HG03064 (cell line): ENCODE results near the gene DSG4.

Source experiments
- ATAC-seq: cut with Tn5 transposase; IDR thresholded peaks from one replicate; pipeline ENCODE4 v1.9.1; 2021; ENCODE audit warnings: low read depth; ENCODE audit not compliant: unreplicated experiment

Gene DSG4

GRCh38 chr18:31409276-31409675 is 32.7 kb downstream of the DSG4 start:
- ATAC-seq = no peak

- ATAC-seq = no peak
Measured at GRCh38 chr18:31410716-31411483, 34.3 kb downstream of the DSG4 start.

DNA sequence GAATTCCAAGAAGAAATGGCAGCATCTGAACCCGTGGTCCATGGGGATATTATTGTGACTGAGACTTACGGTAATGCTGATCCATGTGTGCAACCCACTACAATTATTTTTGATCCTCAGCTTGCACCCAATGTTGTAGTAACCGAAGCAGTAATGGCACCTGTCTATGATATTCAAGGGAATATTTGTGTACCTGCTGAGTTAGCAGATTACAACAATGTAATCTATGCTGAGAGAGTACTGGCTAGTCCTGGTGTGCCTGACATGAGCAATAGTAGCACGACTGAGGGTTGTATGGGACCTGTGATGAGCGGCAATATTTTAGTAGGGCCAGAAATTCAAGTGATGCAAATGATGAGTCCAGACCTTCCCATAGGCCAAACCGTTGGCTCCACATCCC is 36.6 kb downstream of the DSG4 start:
- no peak for ATAC-seq

DNA sequence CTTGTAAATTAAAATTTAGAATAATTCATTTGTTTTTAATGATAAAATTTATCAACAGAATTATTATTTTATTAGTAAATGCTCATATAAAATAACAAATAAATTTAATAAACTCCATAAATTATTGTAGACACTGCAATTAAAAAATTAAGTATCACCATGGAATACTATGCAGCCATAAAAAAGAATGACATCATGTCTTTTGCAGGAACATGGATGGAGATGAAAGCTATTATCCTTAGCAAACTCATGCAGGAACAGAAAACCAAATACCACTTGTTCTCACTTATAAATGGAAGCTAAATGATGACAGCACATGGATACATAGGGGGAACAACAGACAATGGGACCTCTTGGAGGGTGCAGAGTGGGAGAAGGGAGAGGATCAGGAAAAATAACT is 41.3 kb downstream of the DSG4 start:
- ATAC-seq = no peak

DNA sequence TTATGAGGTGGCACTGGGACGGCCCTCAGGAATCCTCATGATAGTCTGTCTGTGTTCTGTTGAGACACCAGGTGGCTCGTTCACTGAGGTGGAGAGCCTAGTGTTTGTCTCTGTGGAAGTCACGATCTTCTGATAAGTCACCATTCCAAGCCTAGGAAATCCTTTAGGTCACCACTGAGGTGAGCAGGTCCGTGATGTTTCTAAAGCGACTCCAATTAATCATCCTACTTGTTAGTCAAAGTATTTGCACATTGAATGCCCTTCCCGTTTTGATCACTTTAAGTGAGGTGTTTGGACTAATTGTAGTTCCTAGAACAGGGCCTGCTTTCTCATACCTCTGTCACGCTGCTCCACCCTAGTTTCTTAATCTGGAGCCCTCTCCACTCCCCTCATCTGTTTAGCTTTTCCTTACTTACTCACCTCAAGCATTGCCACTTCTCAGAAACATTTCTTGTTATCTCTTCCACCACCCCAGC is 42.9 kb downstream of the DSG4 start:
- no peak for ATAC-seq

GRCh38 chr18:31420032-31420431 is 43.5 kb downstream of the DSG4 start:
- no peak for ATAC-seq

GRCh38 chr18:31420524-31420923 is 43.9 kb downstream of the DSG4 start:
- no peak for ATAC-seq

- ATAC-seq = no peak
Measured at GRCh38 chr18:31424383-31424988, 47.9 kb downstream of the DSG4 start.

DNA sequence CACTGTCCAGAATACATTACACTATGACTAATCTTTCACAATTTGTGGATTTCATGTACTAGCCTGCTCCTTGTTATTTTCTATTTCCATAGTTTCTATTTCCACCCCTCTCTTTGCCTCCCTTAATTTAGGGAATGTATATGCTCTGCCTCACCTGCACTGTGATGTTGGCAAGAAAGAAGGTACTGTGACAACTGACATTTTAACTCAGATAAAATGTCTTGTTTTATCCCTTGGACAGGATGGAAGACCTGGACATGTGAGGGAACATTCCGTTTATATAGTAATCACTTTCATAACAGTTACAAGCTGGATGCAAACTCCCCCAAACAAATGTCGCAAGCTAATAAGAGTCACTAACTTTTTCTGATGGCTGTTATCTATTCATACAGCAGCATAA is 49.4 kb downstream of the DSG4 start:
- no peak for ATAC-seq

DNA sequence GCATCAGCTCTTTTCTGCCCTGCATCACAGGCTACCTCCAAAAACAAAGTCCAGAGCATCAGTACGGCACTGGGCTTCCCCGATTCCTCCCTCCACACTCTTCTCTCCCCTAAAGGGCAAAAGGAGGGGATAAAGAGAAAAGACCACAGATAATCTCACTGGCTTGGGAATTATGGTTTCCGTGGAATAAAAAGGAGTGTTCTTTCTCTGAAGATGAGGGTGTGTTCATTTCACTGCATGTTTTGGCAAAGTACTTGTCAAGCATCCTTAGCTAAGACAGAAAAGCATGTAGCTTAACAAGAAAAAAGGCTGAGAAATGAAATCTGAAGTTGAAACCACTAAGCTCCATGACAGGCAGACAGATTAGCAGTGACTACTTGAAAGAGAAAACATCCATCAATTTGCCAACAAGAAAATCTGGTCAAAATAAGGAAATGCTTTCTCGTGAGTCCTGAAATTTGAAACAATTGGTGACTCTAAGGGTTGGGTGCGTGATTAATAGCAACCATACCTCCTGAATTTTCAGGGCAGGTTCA is 50.4 kb downstream of the DSG4 start:
- ATAC-seq = no peak

- no peak for ATAC-seq
Measured at GRCh38 chr18:31428211-31428610, 51.6 kb downstream of the DSG4 start.

- no peak for ATAC-seq
Measured at GRCh38 chr18:31429623-31430022, 53.0 kb downstream of the DSG4 start.

DNA sequence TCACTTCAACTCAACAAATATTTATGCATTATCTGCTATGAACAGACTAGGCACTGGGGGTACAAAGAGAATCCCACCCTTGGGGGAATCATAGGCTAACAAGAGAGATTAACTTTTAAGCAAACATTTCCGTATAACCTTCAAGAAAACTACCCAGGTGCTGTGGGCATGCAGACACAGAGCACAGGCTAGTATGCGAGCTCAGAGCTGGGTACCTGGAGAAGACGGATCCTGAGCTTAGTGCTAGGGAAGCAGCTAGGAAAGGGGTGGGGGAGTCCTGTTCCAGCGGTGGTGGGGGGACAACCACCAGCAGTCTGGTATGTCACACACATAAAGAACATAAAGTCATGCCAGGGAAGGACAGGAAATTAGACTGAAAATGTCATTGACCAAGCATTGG is 53.5 kb downstream of the DSG4 start:
- no peak for ATAC-seq

- no peak for ATAC-seq
Measured at GRCh38 chr18:31430554-31430953, 54.0 kb downstream of the DSG4 start.

DNA sequence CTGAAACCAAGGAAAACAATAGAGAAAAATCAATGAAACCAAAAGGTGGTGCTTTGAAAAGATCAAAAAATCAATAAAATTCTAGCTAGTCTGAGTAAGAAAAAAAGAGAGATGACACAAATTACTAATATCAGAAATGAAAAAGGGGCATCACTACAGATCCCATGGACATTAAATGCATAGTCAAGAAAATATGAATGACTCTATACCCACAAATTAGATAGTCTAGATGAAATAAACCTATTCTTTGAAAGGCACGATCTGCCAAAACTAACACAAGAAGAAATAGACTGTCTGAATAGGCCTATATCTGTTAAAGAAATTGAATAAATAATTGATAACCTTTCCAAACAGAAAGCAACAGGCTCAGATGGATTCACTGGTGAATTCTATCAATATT is 55.7 kb downstream of the DSG4 start:
- no peak for ATAC-seq

DNA sequence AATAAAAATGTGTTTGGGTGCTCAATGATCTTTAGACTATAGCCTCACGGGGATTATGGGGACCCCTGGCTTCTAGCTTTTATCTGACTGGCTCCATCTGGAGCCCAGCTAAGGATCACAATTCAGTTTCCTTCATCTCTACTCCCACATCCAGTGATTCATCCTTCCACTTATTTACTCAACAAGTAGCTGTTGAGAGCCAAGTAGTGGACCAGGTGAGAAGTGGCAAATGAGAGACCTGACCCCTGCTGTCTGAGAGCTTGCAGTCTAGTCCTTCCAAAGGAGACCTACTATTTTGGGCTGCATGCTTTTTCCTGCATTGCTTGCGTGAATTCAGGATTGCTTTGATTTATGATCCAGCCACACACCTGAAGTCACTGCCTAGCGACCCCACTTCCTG is 60.2 kb downstream of the DSG4 start:
- ATAC-seq = no peak

DNA sequence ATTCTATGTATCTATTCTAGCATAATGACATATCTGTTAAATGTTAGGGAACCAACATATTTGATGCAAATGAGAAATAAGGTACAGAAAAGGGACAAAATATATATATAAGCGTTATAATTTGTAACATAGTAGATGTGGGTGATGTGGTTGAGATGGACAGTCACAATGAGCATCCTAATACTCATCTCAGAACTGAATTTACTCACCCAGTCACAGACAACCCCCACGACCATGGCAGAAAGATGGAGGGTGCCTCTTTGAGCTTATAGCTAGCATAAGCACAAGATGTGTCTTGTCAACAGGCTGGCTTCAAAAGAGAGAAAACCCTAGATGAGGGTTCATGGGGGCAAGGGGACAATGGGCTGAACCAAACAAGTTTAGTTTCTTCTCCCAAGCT is 61.8 kb downstream of the DSG4 start:
- ATAC-seq = no peak

GRCh38 chr18:31439807-31440325 is 63.3 kb downstream of the DSG4 start:
- no peak for ATAC-seq

GRCh38 chr18:31440787-31441186 is 64.2 kb downstream of the DSG4 start:
- ATAC-seq = no peak

DNA sequence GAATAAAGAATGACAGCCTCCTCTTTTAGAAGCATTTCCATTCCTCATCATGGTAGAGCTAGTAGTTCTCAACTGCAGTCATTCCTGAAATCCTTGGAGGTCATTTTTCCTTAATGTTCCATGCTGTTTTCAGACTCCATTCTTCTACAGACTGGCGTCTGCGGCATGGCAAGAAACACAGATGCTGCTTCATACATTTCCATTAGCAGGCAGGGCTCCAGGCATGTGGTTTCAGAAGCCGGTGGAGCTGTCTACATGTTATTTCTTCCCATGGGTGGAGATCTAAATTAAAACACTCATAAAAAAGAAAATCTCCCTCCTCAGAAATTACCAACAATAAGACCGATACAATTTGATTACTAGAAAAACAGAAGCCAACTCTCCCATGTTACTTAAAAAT is 64.9 kb downstream of the DSG4 start:
- ATAC-seq = no peak

GRCh38 chr18:31444142-31444541 is 67.6 kb downstream of the DSG4 start:
- no peak for ATAC-seq

DNA sequence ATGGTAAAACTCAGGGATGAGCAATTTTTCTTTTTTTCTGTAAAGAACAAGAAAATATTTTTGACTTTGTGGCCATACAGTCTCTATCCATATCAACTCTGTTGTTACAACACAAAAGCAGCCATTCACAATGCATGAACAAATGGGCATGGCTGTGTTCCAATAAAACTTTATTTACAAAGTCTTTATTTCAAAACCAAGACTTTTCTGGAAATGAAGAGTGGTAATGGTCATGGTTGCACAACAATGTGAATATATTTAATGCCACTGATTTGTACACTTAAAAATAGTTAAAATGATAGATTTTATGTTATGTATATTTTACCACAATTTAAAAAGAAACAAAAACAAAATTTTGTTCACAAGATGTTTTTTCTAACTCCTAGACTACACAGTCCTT is 69.3 kb downstream of the DSG4 start:
- no peak for ATAC-seq
